Measurements from ENCODE around the gene HIGD2B.
"Not testable (repeated sequence)": the region's sequence is repeated elsewhere in the genome, so short reads cannot be mapped to it uniquely, and the experiment has no call there.

The HIGD2B gene

GRCh38 chr15:72680931-72681330, 5.1 kb downstream of the HIGD2B start:
- DNase-seq (ENCODE audit: low read depth in 1 of 2, low spot score in 1 of 2), result no peak

GRCh38 chr15:72676838-72677237, 9.1 kb downstream of the HIGD2B start:
- no peak for DNase-seq (ENCODE audit: low read depth in 1 of 2, low spot score in 1 of 2)

- no peak for DNase-seq (ENCODE audit: low read depth in 1 of 2, low spot score in 1 of 2)
Observed at GRCh38 chr15:72671525-72671924, 14.5 kb downstream of the HIGD2B start.

GRCh38 chr15:72670656-72671352, 15.2 kb downstream of the HIGD2B start:
- DNase-seq (ENCODE audit: low read depth in 1 of 2, low spot score in 1 of 2), result peak; percentile 43 to 51

GRCh38 chr15:72669803-72670202, 16.2 kb downstream of the HIGD2B start:
- DNase-seq (ENCODE audit: low read depth in 1 of 2, low spot score in 1 of 2), result not testable (repeated sequence)

GRCh38 chr15:72665706-72666105, 20.3 kb downstream of the HIGD2B start:
- not testable (repeated sequence) for DNase-seq (ENCODE audit: low read depth in 1 of 2, low spot score in 1 of 2)

- DNase-seq (ENCODE audit: low read depth in 1 of 2, low spot score in 1 of 2), result not testable (repeated sequence)
Observed at GRCh38 chr15:72663931-72664330, 22.1 kb downstream of the HIGD2B start.

- not testable (repeated sequence) for DNase-seq (ENCODE audit: low read depth in 1 of 2, low spot score in 1 of 2)
Observed at GRCh38 chr15:72661081-72661480, 24.9 kb downstream of the HIGD2B start.

- not testable (repeated sequence) for DNase-seq (ENCODE audit: low read depth in 1 of 2, low spot score in 1 of 2)
Observed at GRCh38 chr15:72656014-72656413, 30.0 kb downstream of the HIGD2B start.

- DNase-seq (ENCODE audit: low read depth in 1 of 2, low spot score in 1 of 2), result not testable (repeated sequence)
Observed at GRCh38 chr15:72654397-72654796, 31.6 kb downstream of the HIGD2B start, which contains the start of gene GOLGA6B. Gene GOLGA6B (plus strand): TSS chr15:72654697. CDS start chr15:72654738, 41 bp downstream.

- DNase-seq (ENCODE audit: low read depth in 1 of 2, low spot score in 1 of 2), result not testable (repeated sequence)
Observed at GRCh38 chr15:72648631-72649253, 37.2 kb downstream of the HIGD2B start.

GRCh38 chr15:72642271-72642670, 43.7 kb downstream of the HIGD2B start:
- not testable (repeated sequence) for DNase-seq (ENCODE audit: low read depth in 1 of 2, low spot score in 1 of 2)

GRCh38 chr15:72639759-72640483, 46.1 kb downstream of the HIGD2B start:
- DNase-seq (ENCODE audit: low read depth in 1 of 2, low spot score in 1 of 2), result not testable (repeated sequence)

GRCh38 chr15:72636519-72637282, 49.3 kb downstream of the HIGD2B start:
- DNase-seq (ENCODE audit: low read depth in 1 of 2, low spot score in 1 of 2), result peak; percentile 22 to 59

- not testable (repeated sequence) for DNase-seq (ENCODE audit: low read depth in 1 of 2, low spot score in 1 of 2)
Observed at GRCh38 chr15:72629068-72629570, 56.9 kb downstream of the HIGD2B start.

- DNase-seq (ENCODE audit: low read depth in 1 of 2, low spot score in 1 of 2), result not testable (repeated sequence)
Observed at GRCh38 chr15:72628249-72629067, 57.5 kb downstream of the HIGD2B start.

- not testable (repeated sequence) for DNase-seq (ENCODE audit: low read depth in 1 of 2, low spot score in 1 of 2)
Observed at GRCh38 chr15:72626153-72626552, 59.8 kb downstream of the HIGD2B start.
